ENCODE data around the gene FRMD6. TPM values are rescaled to one million over a fixed set of nuclear protein-coding genes. Genes with fewer than 3 reads are reported as not detected.
A peak's percentile ranks its signal among the peaks of the same experiment; 100 is the strongest.

The FRMD6 gene
- total RNA-seq (2021; ENCODE audit: unreplicated experiment), result 11.4 TPM
- polyA plus RNA-seq (2012), result 3.4 and 4.5 TPM in 2 replicates
- percentile 41 among the genes with signal in this experiment for Bru-seq, nascent RNA
- BruChase-seq, experiment 1, labeled RNA remaining after a 6-hour chase, result percentile 38 among the genes with signal in this experiment
- BruChase-seq, experiment 2, labeled RNA remaining after a 2-hour chase, result percentile 44 among the genes with signal in this experiment
- long read RNA-seq, full-length matches to known transcripts, result 21 of 28 reads
- long read RNA-seq, partial matches to known transcripts, result 5 of 28 reads
- long read RNA-seq, other reads (novel, unspliced or antisense), result 2 of 28 reads

GRCh38 chr14:51651388-51652167 is at the start of gene FRMD6:
FRMD6 (plus strand) TSS chr14:51651910; CDS start chr14:51689837, 37,927 bp downstream.
- RAD21 ChIA-PET (ENCODE audit: low non-redundant PET in 1 of 2, low total read pairs in 2 of 2, uncharacterized antibody in 2 of 2, unreplicated experiment in 2 of 2), result interaction anchor here (0.6 to 1.4 kb wide), 4 partner anchors 23 to 281 kb away, joined by 3 to 6 read pairs (median 4); no protein-coding TSS in a partner anchor
- no peaks in the 10 kb centered on the region for H4K20me1 ChIP-seq (ENCODE audit: insufficient read depth)
- TF ChIP-seq EGR1 (IDR thresholded peaks at IDR 0.05; ENCODE audit: low read depth) (peak; percentile 57), ELF1 (IDR thresholded peaks at IDR 0.05; ENCODE audit: borderline replicate concordance, low read depth) (no peak; the same call in 1 of the 2 replicates), SP1 (IDR thresholded peaks at IDR 0.05; ENCODE audit: low read depth) (peak; percentile 64), EZH2phosphoT487 (IDR thresholded peaks at IDR 0.05; ENCODE audit: borderline replicate concordance) (no peak), POLR2A (IDR thresholded peaks at IDR 0.05; ENCODE audit: borderline replicate concordance, extremely low read depth, insufficient read depth, insufficient read length) (peak; percentile 25), ZNF274 (IDR thresholded peaks at IDR 0.05; ENCODE audit: low read depth, low read length) (no peak), FOSL1 (IDR thresholded peaks at IDR 0.05; ENCODE audit: low read depth) (no peak), YY1 (IDR thresholded peaks at IDR 0.05; ENCODE audit: extremely low read depth, insufficient replicate concordance, low read depth, low read length) (peak; percentile 1), MAX (IDR thresholded peaks at IDR 0.05) (peak; percentile 49), CBX3 (IDR thresholded peaks at IDR 0.05; ENCODE audit: low read depth) (no peak), JUND (IDR thresholded peaks at IDR 0.05) (peak; percentile 65; the same call in 1 of the 2 replicates), ZBTB33 (IDR thresholded peaks at IDR 0.05; ENCODE audit: extremely low read depth, insufficient replicate concordance, low read length) (peak; percentile 14), SRF (IDR thresholded peaks at IDR 0.05; ENCODE audit: low read depth) (no peak), SIN3A (IDR thresholded peaks at IDR 0.05; ENCODE audit: low read depth) (peak; percentile 54; the same call in 1 of the 2 replicates), ZFX (IDR thresholded peaks at IDR 0.05) (peak; percentile 33; the same call in 1 of the 2 replicates), CEBPB (IDR thresholded peaks at IDR 0.05; ENCODE audit: low read depth) (no peak), RAD21 (IDR thresholded peaks at IDR 0.05; ENCODE audit: low read depth) (peak; percentile 48), REST (IDR thresholded peaks at IDR 0.05; ENCODE audit: low read depth) (no peak), ATF3 (IDR thresholded peaks at IDR 0.05) (no peak)

More at GRCh38 chr14:51651388-51652167, at the start of gene FRMD6:
- no TSS peak for BruUV-seq (replicated peaks)
- H3K4me3 ChIP-seq (replicated peaks in 1 of 2; ENCODE audit: low read depth in 1 of 2, low read length in 2 of 2), result peak within 1 kb of the TSS; percentile 84 to 91
- H3K4me2 ChIP-seq (ENCODE audit: low read length), result peak within 1 kb of the TSS; percentile 100
- H3K27ac ChIP-seq (ENCODE audit: low read depth, low read length), result peak within 1 kb of the TSS; percentile 89
- H3K79me2 ChIP-seq (ENCODE audit: insufficient read depth, low read length), result peaks cover 18% of the 10 kb centered on the region
- intact Hi-C loops (cut with micrococcal nuclease), result loop anchor here (2.0 to 5.0 kb wide), 2 partner anchors 131 to 281 kb away; no protein-coding TSS in a partner anchor
- DNase-seq (ENCODE audit: low read depth, low spot score) (peak; percentile 68), ATAC-seq (peak; percentile 82)
- no peaks in the 10 kb centered on the region for H3K27me3 ChIP-seq (ENCODE audit: insufficient read depth, low read length)
- peak within 1 kb of the TSS; percentile 88 for H3K9ac ChIP-seq (ENCODE audit: low read length)
- peak within 1 kb of the TSS; percentile 71 for H2AFZ ChIP-seq (ENCODE audit: low read depth, low read length, poor library complexity, severe bottlenecking)
- peaks cover 13 to 28% of the 10 kb centered on the region in 2 experiments for H3K4me1 ChIP-seq (ENCODE audit: control insufficient read depth in 1 of 2, insufficient read depth in 2 of 2, low read length in 2 of 2)
- H3K9me3 ChIP-seq (ENCODE audit: control insufficient read depth in 1 of 2, insufficient read depth in 1 of 2, low read depth in 1 of 2, low read length in 2 of 2), result no peaks in the 10 kb centered on the region
- POLR2A ChIA-PET, result interaction anchor here (0.6 to 1.3 kb wide), 9 partner anchors 9 to 219 kb away, joined by 3 to 7 read pairs (median 4); no protein-coding TSS in a partner anchor
- CTCF ChIA-PET, result interaction anchor here (0.6 to 2.8 kb wide), 15 partner anchors 9 to 400 kb away, joined by 3 to 13 read pairs (median 3); no protein-coding TSS in a partner anchor
- no peaks in the 10 kb centered on the region for H3K36me3 ChIP-seq (ENCODE audit: control insufficient read depth in 1 of 2, insufficient read depth in 2 of 2, low read length in 2 of 2)
- no peaks in the 10 kb centered on the region for H3K9me2 ChIP-seq (ENCODE audit: insufficient read depth)

Measured in HCT116 (cell line).